ENCODE results near the gene TAF1C. TPM values are rescaled to one million over a fixed set of nuclear protein-coding genes. Genes with fewer than 3 reads are reported as not detected.

TAF1C gene
- total and polyA plus RNA-seq, 2 of the 4 experiments (the other 2 are of a cell fraction): 7.3 to 35.5 TPM

- no peak for TF ChIP-seq ELK1 (IDR thresholded peaks at IDR 0.05; ENCODE audit: borderline replicate concordance, low read depth, low read length)
- TF ChIP-seq MAZ (IDR thresholded peaks at IDR 0.05; ENCODE audit: borderline replicate concordance, low read depth, low read length): peak; percentile 70; the same call in 1 of the 2 replicates
Measured at GRCh38 chr16:84144859-84145639, 41.8 kb downstream of the TAF1C start, which contains the start of the genes DNAAF1 and HSDL1 (continued).
